Vagina (tissue), 2 donors: ENCODE data around the gene CREBL2. TPM values are rescaled to one million over a fixed set of nuclear protein-coding genes. Genes with fewer than 3 reads are reported as not detected.

Experiments used
- DNase-seq, 2 donors: peaks; one replicate each; pipeline ENCODE4 v3.0.0-alpha.2; 2017; ENCODE audit errors: extremely low spot score in 2 of 2
- H3K27ac ChIP-seq: fragments of 200-600 bp; sonication (generic); one replicate; pipeline ENCODE4 v1.5.1; 2019
- H3K27me3 ChIP-seq: fragments of 200-600 bp; sonication (generic); one replicate; pipeline ENCODE4 v1.5.1; 2019
- H3K36me3 ChIP-seq, 2 donors: fragments of 200-600 bp; sonication (generic); one replicate each; pipeline ENCODE4 v1.5.1; 2017 to 2019
- H3K4me1 ChIP-seq: fragments of 200-600 bp; sonication (generic); one replicate; pipeline ENCODE4 v1.5.1; 2019
- H3K4me3 ChIP-seq, 2 donors: fragments of 200-600 bp; sonication (generic); 1 replicate in 1 of 2; 2 replicates in 1 of 2; pipeline ENCODE4 v1.5.1; 2016 to 2019
- H3K9me3 ChIP-seq: fragments of 200-600 bp; sonication (generic); one replicate; pipeline ENCODE4 v1.5.1; 2019
- POLR2A ChIP-seq, 2 donors: fragments of 450-650 bp; IDR thresholded peaks; one replicate each; pipeline ENCODE4 v1.6.1; 2017; ENCODE audit warnings: antibody characterized with exemption in 2 of 2, mild to moderate bottlenecking in 2 of 2, moderate library complexity in 2 of 2
- POLR2AphosphoS5 ChIP-seq, 2 donors: sonication (generic); formaldehyde crosslinking; IDR thresholded peaks; one replicate each; pipeline ENCODE4 v1.9.0; 2017; ENCODE audit warnings: antibody characterized with exemption in 2 of 2, mild to moderate bottlenecking in 2 of 2, low read depth in 1 of 2; ENCODE audit not compliant: insufficient read depth in 1 of 2
- intact Hi-C: fragments of 100-400 bp; cut with DNase I; formaldehyde crosslinking; loops from one replicate; pipeline ENCODE4 v1.15.1; 2023
- total RNA-seq: library from RNA; depleted of rRNA; stranded (reverse); fragments of >200 nt; gene quantifications from one replicate; pipeline ENCODE4 v1.2.3, GENCODE V29; 2016
- TF ChIP-seq, protein P1 (sequence below), 3 experiments: fragments of 450-650 bp in 2 of 3; fragments of 200-600 bp in 1 of 3; sonication (generic) in 1 of 3; IDR thresholded peaks; one replicate each; pipeline ENCODE4 v1.5.1; 2017 to 2019; ENCODE audit warnings: antibody characterized with exemption in 3 of 3, mild to moderate bottlenecking in 2 of 3, moderate library complexity in 2 of 3

CREBL2 gene
- total RNA-seq, 1 donor from 2014 or later: 29.0 TPM

DNA sequence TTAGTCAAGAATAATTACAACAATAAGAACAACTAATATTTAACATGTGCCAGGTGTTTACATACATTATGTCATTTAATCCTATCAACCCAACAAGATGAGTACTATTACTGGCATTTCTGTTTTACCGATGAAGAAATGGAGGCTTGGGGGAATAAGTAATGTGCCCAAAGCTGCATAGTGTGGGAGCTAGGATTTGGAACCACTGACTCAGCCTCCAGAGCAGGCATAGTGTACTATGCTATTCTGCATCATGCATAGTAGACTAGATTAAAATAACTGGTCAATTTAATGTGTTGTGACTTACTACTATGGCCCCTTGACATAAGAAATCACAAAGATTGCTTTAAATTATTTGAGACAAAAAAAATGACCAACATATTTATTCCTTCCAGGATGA is 74.8 kb downstream of the CREBL2 start:
- Histone ChIP-seq H3K27ac (no peak overlapping the region), H3K36me3 (no peaks in the 10 kb centered on the region), H3K27me3 (no peaks in the 10 kb centered on the region), H3K4me3 (no peak overlapping the region), H3K4me1 (no peaks in the 10 kb centered on the region), H3K9me3 (no peaks in the 10 kb centered on the region)
- DNase-seq: no peak
- intact Hi-C loops: no loop called here
- TF ChIP-seq POLR2AphosphoS5 (IDR thresholded peaks at IDR 0.05; ENCODE audit: insufficient read depth in 1 of 2, low read depth in 1 of 2): no peak
- no peak for TF ChIP-seq POLR2A (IDR thresholded peaks at IDR 0.05)
- TF ChIP-seq, protein P1, sequence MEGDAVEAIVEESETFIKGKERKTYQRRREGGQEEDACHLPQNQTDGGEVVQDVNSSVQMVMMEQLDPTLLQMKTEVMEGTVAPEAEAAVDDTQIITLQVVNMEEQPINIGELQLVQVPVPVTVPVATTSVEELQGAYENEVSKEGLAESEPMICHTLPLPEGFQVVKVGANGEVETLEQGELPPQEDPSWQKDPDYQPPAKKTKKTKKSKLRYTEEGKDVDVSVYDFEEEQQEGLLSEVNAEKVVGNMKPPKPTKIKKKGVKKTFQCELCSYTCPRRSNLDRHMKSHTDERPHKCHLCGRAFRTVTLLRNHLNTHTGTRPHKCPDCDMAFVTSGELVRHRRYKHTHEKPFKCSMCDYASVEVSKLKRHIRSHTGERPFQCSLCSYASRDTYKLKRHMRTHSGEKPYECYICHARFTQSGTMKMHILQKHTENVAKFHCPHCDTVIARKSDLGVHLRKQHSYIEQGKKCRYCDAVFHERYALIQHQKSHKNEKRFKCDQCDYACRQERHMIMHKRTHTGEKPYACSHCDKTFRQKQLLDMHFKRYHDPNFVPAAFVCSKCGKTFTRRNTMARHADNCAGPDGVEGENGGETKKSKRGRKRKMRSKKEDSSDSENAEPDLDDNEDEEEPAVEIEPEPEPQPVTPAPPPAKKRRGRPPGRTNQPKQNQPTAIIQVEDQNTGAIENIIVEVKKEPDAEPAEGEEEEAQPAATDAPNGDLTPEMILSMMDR (IDR thresholded peaks at IDR 0.05): no peak

DNA sequence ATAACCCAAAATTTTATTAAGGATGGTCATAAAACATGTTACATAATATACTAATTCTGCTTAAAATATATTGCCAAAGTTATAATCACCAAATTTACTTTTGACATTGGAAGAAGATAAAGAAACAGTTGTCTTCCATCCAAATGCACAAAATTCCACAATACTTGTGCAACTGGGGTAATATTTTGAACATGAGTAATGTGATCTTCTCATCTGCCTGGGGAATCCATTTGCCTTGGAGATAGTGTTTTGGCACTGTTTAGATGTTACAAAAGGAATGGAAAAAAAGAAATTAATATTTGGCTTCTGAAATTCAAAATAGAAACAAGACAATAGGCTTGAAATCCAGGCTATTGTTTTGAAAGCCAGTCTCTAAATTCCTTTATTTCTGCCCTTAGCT is 75.2 kb downstream of the CREBL2 start:
- DNase-seq: no peak
- Histone ChIP-seq H3K4me3 (no peak overlapping the region), H3K4me1 (no peaks in the 10 kb centered on the region), H3K36me3 (no peaks in the 10 kb centered on the region), H3K27ac (no peak overlapping the region), H3K9me3 (no peaks in the 10 kb centered on the region), H3K27me3 (no peaks in the 10 kb centered on the region)
- TF ChIP-seq POLR2A (IDR thresholded peaks at IDR 0.05) (no peak), POLR2AphosphoS5 (IDR thresholded peaks at IDR 0.05; ENCODE audit: insufficient read depth in 1 of 2, low read depth in 1 of 2) (no peak)
- TF ChIP-seq, protein P1 (IDR thresholded peaks at IDR 0.05): no peak
- intact Hi-C loops: no loop called here

DNA sequence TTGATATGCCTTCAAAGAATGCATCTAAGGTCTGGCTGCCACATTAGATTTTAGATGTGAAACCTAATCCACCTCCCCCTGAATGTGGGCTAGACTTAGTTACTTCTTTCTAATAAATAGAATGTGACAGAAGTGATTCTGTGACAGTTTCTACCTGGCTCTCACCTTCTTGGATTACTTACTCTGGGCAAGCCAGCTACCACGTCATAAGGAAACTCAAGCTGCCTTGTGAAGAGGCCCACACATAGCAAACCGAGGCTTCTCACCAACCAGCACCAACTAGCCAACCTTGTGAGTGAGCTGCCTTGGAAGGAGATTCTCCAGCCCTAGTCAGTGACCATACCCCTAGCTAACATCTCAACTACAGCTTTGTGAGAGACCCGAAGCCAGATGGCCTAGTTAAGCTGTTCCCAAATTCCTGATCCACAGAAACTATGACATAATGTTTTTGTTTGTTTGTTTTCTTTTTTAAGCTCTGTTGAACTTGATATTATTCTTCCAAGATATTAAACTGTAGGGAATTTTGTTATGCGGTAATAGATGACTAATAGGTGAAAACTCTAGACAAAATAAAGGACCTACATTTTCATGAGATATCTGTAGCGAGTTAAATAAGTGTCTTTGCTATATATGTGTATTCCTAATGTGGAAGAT is 78.1 kb downstream of the CREBL2 start:
- intact Hi-C loops: no loop called here
- H3K27ac ChIP-seq: no peak overlapping the region

DNA sequence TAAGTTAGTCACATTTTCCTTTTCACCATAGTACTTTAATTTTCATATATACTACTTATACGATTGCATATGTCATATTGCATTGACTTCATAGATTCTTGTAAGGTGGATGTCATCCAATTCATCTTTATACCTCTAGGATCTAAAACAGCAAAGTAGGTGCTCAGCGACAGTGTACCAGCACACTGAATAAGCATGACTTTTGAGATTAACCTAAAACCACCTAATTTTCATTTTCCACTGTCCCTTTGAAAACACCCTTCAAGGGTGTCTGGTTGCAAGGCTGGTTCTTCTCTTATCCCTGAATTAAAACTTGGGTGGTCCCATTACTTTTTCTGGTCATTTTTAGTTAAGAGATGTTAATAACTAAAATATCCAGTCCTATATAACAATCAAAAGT is 79.9 kb downstream of the CREBL2 start:
- Histone ChIP-seq H3K4me1 (no peaks in the 10 kb centered on the region), H3K9me3 (no peaks in the 10 kb centered on the region), H3K36me3 (no peaks in the 10 kb centered on the region), H3K27me3 (no peaks in the 10 kb centered on the region), H3K27ac (no peak overlapping the region), H3K4me3 (no peak overlapping the region)
- TF ChIP-seq, protein P1 (IDR thresholded peaks at IDR 0.05): no peak
- no peak for TF ChIP-seq POLR2A (IDR thresholded peaks at IDR 0.05)
- TF ChIP-seq POLR2AphosphoS5 (IDR thresholded peaks at IDR 0.05; ENCODE audit: insufficient read depth in 1 of 2, low read depth in 1 of 2): no peak
- intact Hi-C loops: no loop called here
- no peak for DNase-seq

More for the DNA sequence above, 78.1 kb downstream of the CREBL2 start:
- no peak overlapping the region for H3K4me3 ChIP-seq
- TF ChIP-seq POLR2A (IDR thresholded peaks at IDR 0.05) (no peak), POLR2AphosphoS5 (IDR thresholded peaks at IDR 0.05; ENCODE audit: insufficient read depth in 1 of 2, low read depth in 1 of 2) (no peak)
- TF ChIP-seq, protein P1 (IDR thresholded peaks at IDR 0.05): no peak
- H3K9me3 ChIP-seq: no peaks in the 10 kb centered on the region
- no peaks in the 10 kb centered on the region for H3K4me1 ChIP-seq
- no peaks in the 10 kb centered on the region for H3K36me3 ChIP-seq
- H3K27me3 ChIP-seq: no peaks in the 10 kb centered on the region
- DNase-seq: no peak

DNA sequence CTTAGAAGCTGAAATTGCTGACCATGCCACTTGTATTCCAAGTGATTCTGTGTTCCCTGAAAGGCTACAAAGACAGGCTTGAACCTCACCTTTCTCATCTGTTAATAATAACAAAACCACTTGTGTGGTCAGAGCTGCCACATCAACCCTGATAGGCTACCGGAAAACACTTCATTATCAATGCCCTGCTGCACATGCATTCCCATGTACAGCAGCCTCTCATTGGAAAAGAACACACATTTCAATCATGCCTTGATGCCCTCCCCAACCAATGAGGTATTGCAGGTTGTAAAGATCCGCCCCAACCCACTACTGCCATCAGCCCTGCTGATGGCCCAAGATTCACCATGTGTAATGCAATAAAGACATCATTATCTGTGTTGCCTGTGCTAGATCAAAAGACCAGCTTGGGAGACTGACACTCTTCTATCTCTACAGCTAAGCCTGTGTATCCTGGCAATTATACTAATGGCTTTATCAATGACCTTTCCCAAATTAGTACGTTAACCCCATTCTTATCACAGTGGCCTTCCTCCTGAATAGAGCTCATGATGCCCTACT is 81.5 kb downstream of the CREBL2 start:
- H3K9me3 ChIP-seq: no peaks in the 10 kb centered on the region
- H3K4me1 ChIP-seq: peaks cover 7% of the 10 kb centered on the region
- H3K27me3 ChIP-seq: no peaks in the 10 kb centered on the region
- intact Hi-C loops: no loop called here
- no peaks in the 10 kb centered on the region for H3K36me3 ChIP-seq
- TF ChIP-seq POLR2A (IDR thresholded peaks at IDR 0.05) (no peak), POLR2AphosphoS5 (IDR thresholded peaks at IDR 0.05; ENCODE audit: insufficient read depth in 1 of 2, low read depth in 1 of 2) (no peak)
- TF ChIP-seq, protein P1 (IDR thresholded peaks at IDR 0.05): no peak
- H3K27ac ChIP-seq: no peak overlapping the region
- DNase-seq: no peak
- no peak overlapping the region for H3K4me3 ChIP-seq
